WI38 (cell line): Measurements from ENCODE around the gene TLK1.
A peak's percentile ranks its signal among the peaks of the same experiment; 100 is the strongest.

Source experiments
- H3K4me3 ChIP-seq: 2 replicates; pipeline ENCODE4 v1.5.1; 2011; ENCODE audit warnings: low read depth, mild to moderate bottlenecking, control low read depth, low read length
- TF ChIP-seq, protein P1 (sequence below): IDR thresholded peaks from 2 replicates; pipeline ENCODE4 v1.5.1; 2012; ENCODE audit warnings: low read depth, mild to moderate bottlenecking, control low read depth, low read length

Gene TLK1

DNA sequence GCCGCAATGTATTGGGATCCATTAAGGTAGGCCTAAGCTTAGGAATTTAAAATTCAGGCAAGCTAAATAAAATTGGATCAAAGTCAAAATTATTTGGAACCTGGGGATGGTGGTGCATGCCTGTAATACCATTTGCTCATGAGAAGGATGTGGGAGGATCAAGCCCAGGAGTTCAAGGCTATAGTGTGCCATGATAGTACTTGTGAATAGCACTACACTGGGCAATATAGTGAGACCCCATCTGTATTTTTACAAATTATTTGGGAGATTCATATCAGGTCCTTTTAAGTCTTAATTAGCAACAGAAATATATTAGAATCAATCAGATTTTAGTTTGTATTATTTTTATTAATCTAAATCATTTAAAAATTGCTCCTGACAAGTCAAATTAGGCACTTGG is 39.8 kb upstream of the TLK1 start:
- no peak overlapping the region for H3K4me3 ChIP-seq
- TF ChIP-seq, protein P1, sequence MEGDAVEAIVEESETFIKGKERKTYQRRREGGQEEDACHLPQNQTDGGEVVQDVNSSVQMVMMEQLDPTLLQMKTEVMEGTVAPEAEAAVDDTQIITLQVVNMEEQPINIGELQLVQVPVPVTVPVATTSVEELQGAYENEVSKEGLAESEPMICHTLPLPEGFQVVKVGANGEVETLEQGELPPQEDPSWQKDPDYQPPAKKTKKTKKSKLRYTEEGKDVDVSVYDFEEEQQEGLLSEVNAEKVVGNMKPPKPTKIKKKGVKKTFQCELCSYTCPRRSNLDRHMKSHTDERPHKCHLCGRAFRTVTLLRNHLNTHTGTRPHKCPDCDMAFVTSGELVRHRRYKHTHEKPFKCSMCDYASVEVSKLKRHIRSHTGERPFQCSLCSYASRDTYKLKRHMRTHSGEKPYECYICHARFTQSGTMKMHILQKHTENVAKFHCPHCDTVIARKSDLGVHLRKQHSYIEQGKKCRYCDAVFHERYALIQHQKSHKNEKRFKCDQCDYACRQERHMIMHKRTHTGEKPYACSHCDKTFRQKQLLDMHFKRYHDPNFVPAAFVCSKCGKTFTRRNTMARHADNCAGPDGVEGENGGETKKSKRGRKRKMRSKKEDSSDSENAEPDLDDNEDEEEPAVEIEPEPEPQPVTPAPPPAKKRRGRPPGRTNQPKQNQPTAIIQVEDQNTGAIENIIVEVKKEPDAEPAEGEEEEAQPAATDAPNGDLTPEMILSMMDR = no peak

DNA sequence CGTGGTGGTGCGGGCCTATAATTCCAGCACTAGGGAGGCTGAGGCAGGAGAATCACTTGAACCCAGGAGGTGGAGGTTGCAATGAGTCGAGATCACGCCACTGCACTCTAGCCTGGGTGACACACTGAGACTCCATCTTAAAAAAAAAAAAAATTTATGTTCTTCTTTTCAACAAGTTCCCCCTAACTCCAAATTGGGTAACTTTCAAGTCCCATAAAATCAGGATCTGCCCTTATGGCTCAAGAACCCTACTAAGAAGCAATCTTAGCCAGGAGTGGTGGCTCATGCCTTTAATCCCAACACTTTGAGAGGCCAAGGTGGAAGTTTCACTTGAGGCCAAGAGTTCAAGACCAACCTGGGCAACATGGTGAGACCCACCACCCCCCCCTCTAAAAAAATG is 30.3 kb upstream of the TLK1 start:
- TF ChIP-seq, protein P1 = no peak
- H3K4me3 ChIP-seq = no peak overlapping the region

DNA sequence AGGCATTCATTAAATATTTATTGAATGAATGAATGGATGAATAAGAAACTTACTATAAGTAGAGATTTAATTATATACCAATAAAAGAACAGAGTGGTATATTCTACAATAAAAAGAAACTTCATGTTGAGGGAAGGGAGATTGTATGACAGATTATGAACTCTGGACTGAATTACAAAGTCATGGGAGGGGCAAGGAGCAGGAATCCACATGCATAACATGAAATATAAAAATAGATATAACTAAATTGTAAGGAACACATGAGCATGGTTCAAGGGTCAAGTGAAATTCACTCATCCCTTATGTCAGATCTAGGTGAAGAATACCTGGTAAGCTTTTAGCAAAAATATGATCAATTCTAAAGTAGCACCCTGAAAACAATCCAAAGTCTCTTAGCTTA is 27.1 kb upstream of the TLK1 start:
- no peak overlapping the region for H3K4me3 ChIP-seq
- TF ChIP-seq, protein P1 = no peak

DNA sequence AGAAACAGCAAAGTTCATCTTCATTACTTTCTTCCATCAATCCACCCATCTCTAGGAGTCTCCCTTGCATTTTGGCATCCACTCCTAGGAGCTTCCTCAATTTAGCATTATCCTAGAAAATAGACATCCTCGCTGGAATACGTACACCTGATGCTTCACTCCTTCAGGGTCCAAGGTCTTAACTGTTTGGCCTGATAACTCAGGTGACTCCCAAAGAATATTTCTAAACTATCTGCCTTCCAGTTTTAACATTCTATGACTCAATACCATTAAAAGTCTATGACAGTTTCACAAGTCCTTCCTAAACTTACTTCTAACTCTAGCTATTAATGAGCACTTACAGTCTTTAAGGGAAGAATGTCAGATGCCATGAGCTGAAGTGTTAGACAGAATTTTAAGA is 26.5 kb upstream of the TLK1 start:
- no peak overlapping the region for H3K4me3 ChIP-seq
- TF ChIP-seq, protein P1 = no peak

DNA sequence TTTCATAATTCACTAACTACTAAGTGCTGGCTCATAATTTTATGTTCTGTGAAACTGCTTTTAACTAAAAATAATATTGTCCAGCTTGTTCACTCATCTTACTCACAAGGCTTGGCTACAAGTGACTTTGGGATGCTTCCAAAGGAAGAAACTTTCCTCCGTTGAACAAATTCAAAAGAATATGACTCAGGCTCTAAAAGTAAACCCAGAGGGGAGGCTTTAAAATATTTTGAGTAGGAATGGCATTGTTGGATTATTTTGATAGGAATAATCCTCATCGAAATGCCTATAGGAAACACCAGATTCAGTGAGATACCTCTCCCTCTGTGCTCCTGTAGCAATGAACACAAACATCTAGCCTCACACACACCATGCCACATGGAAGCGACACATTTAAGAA is 25.2 kb upstream of the TLK1 start:
- H3K4me3 ChIP-seq = peak overlapping the region; percentile 9; the same call in 1 of the 2 replicates
- TF ChIP-seq, protein P1 = no peak

DNA sequence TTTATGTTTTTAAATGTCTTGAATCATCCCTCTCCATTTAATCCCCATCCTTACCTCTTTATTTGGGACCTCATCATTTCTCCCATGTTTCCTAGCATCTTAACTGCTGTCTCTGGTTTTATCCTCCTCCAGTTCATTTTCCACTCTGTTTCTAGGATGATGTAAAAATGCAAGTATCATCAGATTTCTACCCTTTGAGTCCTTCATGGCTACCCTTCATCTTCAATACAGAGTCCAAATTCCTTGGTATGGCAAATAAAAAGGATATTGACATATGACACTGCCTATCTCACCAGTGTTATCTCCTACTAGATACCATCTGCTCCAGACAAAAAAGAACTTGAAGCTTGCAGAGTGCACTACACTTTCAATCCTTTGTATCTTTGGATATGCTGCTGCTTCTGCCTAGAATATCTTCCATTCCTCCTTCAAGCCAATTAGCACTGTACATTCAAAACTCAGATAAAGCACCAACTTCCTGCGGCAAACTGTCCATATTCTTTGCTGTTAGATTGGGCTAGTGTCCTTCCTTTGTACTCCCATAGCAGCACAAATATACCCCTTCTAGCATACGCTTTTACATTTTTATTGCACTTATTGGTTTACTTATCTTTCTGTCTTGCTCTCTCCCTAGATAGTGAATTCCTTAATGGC is 24.6 kb upstream of the TLK1 start:
- TF ChIP-seq, protein P1 = no peak
- H3K4me3 ChIP-seq = no peak overlapping the region

DNA sequence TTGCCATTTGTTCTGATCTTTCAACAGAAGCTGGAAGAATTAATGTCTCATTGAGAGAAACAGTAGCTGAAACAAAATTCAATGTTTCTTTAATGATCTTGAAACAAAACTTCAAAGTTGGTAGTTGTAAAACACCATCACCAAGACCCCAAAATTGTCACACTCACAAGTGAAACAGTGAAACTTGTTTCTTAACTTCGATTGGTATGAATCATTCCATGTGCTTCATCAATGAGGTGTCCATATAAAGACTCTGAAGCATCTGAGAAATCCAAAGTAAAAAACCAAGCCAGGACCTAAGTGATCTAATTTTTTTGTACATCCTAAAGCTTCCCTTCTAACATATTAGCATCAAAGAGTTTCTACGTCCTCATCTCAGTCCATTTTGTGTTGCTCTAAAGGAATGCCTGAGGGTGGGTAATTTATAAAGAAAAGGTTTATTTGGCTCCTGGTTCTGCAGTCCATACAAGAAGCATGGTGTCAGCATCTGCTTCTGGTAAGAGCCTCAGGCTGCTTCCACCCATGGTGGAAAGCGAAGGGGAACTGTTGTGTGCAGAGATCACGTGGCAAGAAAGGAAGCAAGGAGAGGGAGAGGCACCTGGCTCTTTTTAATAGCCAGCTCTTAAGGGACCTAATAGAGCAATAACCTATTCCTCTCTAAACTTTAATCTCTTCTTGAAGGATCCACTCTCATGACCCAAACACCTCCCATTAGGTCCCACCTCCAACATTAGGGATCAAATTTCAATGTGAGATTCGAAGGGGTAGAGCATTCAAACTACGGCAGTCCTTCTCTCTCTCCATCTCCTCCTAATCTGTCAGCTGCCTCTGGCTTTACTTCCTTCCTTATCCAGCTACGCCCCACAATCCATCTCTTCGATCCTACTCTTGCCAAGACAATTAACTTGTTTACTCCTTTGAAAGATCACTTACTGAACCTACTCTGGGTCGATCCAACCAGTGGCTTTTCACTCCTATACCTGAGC is 20.7 kb upstream of the TLK1 start:
- TF ChIP-seq, protein P1 = no peak

More for the DNA sequence above, 20.7 kb upstream of the TLK1 start:
- H3K4me3 ChIP-seq = no peak overlapping the region
